Measurements from ENCODE around the gene CD47.

DNA sequence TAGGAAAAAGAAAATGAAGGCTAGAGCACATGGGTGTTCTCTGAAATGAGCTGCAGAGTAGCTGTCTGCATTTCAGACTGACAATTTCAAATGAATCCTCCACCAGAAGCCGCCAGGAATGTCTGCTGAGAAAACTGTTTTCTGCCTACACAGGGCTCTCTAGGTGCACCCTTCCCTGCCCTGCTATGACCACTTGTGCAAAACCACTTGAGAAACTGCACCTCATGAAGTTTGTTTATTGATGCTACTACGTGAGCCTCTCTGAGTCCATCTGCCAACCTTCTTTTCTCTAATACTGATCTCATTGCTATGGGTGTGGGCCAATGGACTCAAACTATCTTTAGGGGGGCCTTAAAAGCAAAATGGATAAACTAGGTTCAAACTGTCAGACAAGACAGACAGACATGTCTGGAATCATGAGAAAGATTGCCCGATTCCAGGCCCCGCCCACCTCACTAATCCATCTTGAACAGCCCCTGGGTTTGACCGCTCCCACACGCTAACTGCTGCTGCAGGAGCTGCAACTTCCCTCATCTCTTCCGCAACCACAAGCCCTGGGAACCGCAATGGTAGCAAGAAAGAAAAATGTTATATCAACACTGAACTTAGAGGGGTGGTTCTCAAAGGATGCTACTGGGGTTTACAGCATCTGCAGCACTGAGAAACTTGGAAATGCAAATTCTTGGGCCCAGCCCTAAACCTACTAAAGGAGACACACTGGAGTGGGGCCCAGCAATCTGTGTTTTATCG is 9.0 kb upstream of the CD47 start:
- TF ChIP-seq, protein P1, sequence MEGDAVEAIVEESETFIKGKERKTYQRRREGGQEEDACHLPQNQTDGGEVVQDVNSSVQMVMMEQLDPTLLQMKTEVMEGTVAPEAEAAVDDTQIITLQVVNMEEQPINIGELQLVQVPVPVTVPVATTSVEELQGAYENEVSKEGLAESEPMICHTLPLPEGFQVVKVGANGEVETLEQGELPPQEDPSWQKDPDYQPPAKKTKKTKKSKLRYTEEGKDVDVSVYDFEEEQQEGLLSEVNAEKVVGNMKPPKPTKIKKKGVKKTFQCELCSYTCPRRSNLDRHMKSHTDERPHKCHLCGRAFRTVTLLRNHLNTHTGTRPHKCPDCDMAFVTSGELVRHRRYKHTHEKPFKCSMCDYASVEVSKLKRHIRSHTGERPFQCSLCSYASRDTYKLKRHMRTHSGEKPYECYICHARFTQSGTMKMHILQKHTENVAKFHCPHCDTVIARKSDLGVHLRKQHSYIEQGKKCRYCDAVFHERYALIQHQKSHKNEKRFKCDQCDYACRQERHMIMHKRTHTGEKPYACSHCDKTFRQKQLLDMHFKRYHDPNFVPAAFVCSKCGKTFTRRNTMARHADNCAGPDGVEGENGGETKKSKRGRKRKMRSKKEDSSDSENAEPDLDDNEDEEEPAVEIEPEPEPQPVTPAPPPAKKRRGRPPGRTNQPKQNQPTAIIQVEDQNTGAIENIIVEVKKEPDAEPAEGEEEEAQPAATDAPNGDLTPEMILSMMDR (conservative IDR thresholded peaks at IDR 0.05; ENCODE audit: low read length) = no peak
- TF ChIP-seq EZH2phosphoT487 (IDR thresholded peaks at IDR 0.05; ENCODE audit: borderline replicate concordance) = no peak

Measured in Loucy (cell line).